A549 treated with CORT108297 at 1 μM for 4 hours (cell line): Measurements from ENCODE around the gene SMAD6. TPM values are rescaled to one million over a fixed set of nuclear protein-coding genes. Genes with fewer than 3 reads are reported as not detected.

ENCODE experiments used
- total RNA-seq: library from RNA; stranded (reverse); fragments of 200-300 nt; extraction: Qiagen RNA extraction; gene quantifications from 5 replicates; pipeline ENCODE4 v1.2.3, GENCODE V29; 2022

Gene SMAD6
- 15.1 to 25.1 TPM (median 23.1 TPM) in 5 replicates for total RNA-seq

DNA sequence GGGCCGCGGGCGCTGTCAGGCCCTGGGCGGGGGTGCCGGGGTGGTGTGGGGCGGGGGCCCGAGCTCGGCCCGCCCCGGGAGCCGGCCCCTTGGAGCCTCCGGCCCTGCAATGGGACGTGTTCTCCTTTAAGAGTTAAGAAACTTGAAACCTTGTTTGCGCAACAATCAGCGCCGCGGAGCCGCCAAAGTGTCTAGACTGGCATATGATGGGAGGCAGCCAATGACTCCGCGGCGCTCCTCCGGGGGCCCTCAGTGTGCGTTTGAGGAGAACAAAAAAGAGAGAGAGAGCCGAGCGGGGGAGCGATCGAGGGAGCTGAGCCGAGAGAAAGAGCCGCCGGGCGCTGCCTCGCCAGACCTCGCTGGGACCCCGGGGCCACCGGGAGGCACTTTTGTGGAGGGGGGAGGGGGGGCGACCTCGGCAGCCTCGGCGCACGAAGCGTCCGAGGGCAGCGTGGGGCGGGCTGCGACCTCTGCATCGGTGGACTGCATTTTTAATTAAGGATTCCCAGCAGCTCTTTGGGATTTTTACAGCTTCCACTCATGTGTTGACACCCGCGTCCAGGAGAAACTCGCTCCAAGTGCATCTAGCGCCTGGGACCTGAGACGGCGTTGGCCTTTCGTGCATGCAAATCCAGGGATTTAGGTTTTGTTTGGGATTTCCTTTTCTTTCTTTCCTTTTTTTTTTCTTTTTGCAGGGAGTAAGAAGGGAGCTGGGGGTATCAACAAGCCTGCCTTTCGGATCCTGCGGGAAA lies at the start of gene SMAD6:
Gene SMAD6, plus strand, starts transcription at position 202 of the 752 bp plus-strand sequence. CDS start 1,023 bp downstream, outside the sequence.

Other genes starting within 250 kb of the SMAD6 start
- gene SNAPC5, start 204.5 kb upstream of the SMAD6 start, total RNA-seq = 46.1 to 66.9 TPM (median 48.9 TPM) in 5 replicates
- gene RPL4, start 197.4 kb upstream of the SMAD6 start, total RNA-seq = 4,981 to 5,916 TPM (median 5,316 TPM) in 5 replicates
- 31.6 to 41.5 TPM (median 36.6 TPM) in 5 replicates for gene ZWILCH, start 196.9 kb upstream of the SMAD6 start, total RNA-seq
- 0.05 TPM in 1 of 5 replicates, not detected in the others for gene LCTL, start 136.2 kb upstream of the SMAD6 start, total RNA-seq